ENCODE measurements around the gene PTPRE.
A peak's percentile ranks its signal among the peaks of the same experiment; 100 is the strongest.

PTPRE gene

DNA sequence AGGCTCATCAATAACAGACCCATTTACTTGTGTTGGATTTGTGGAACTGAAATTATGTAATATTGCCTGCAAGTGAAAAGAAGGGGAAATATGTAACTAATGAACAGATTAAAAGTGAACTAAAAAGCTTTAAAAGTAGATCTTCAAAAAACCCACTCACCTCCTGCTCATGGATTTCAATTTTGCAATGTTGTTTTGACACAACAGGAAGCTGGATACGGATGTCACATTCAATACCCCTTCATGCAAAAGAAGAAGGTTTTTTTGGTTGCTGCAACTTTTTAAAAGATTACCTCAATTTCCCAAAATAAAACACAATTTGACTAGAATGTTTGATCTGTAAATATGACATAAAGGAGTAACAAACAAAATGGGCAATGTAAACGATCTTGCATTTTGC, 216.0 kb downstream of the PTPRE start:
- H3K4me3 ChIP-seq (ENCODE audit: low read depth, low read length), result no peak overlapping the region
- TF ChIP-seq, protein P1, sequence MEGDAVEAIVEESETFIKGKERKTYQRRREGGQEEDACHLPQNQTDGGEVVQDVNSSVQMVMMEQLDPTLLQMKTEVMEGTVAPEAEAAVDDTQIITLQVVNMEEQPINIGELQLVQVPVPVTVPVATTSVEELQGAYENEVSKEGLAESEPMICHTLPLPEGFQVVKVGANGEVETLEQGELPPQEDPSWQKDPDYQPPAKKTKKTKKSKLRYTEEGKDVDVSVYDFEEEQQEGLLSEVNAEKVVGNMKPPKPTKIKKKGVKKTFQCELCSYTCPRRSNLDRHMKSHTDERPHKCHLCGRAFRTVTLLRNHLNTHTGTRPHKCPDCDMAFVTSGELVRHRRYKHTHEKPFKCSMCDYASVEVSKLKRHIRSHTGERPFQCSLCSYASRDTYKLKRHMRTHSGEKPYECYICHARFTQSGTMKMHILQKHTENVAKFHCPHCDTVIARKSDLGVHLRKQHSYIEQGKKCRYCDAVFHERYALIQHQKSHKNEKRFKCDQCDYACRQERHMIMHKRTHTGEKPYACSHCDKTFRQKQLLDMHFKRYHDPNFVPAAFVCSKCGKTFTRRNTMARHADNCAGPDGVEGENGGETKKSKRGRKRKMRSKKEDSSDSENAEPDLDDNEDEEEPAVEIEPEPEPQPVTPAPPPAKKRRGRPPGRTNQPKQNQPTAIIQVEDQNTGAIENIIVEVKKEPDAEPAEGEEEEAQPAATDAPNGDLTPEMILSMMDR (IDR thresholded peaks at IDR 0.05; ENCODE audit: low read depth, low read length, missing control alignments), result no peak
- no peak for DNase-seq (ENCODE audit: low read depth)

DNA sequence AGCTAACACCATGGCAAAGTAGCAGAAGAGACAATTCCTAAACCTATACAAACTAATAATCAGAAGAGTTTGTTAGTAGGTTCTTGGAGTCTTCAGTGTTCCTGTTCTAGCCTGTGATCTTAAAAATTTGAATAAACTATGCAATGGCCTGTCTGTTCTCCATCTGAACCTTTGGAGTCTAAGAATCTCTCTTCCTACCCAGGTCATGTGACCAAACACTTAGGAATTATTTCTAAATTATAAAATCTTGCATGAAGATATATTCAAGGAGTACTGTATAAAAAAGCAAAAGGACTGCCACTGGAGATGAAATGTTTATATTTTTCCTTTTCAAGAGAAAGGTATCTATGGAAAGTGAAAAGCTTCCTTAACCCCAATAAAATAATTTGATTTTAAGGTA, 216.9 kb downstream of the PTPRE start:
- H3K4me3 ChIP-seq (ENCODE audit: low read depth, low read length), result peak overlapping the region; percentile 99
- DNase-seq (ENCODE audit: low read depth), result no peak
- TF ChIP-seq, protein P1 (IDR thresholded peaks at IDR 0.05; ENCODE audit: low read depth, low read length, missing control alignments), result no peak

DNA sequence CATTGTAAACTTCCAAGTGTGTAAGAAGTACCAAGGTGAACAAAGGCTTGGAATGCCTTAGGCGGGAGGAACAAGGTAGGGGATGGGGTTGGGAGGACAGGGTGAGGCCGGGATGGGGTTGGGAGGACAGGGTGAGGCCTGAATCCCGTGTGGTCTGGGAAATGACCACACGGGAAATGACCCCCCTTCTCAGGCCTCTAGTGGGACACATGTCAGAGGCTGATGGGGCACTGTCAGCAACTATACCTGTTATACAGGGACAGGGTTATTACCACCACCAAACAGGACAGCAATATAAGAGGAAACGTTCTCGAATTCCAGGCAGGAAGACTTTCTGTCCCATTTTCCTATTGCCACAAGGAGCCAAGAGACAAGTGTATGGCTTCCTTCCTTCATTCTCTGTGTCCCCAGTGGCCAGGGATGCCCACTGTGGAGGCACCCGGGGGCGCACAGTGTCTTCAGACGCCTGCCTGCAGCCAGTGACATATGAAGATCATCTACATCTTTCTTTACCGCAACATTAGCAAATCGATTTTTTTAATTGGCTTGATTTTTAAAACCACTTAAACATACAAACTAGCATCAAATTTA, 218.0 kb downstream of the PTPRE start:
- TF ChIP-seq, protein P1 (IDR thresholded peaks at IDR 0.05; ENCODE audit: low read depth, low read length, missing control alignments), result no peak
- DNase-seq (ENCODE audit: low read depth), result no peak
- H3K4me3 ChIP-seq (ENCODE audit: low read depth, low read length), result peak overlapping the region; percentile 99

DNA sequence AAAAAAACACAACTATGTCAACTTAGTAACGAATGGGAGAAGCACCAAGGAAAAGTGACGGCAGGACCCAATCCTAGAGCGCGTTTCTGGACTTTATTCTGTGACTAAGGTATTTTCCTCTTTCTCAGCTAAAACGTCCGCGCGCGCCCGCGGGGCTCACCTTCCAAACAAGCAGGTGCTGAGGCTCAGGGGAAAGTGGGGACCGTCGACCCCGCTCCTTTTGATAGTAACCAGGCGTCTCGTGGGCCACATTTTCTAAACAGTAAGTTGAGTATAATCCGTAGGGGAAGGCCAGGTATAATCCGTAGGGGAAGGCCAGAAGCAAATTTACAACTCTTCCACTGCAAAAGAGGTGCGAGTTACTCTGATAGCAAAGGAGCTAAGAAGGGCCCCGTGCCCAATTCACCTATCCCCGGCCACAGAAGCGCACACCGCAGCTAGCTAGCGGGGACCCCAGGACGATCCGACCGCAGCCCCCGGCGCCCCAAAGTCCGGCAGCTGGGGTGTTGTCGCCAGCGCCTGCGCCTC, 218.6 kb downstream of the PTPRE start:
- no peak for DNase-seq (ENCODE audit: low read depth)
- H3K4me3 ChIP-seq (ENCODE audit: low read depth, low read length), result peak overlapping the region; percentile 99
- TF ChIP-seq, protein P1 (IDR thresholded peaks at IDR 0.05; ENCODE audit: low read depth, low read length, missing control alignments), result no peak

DNA sequence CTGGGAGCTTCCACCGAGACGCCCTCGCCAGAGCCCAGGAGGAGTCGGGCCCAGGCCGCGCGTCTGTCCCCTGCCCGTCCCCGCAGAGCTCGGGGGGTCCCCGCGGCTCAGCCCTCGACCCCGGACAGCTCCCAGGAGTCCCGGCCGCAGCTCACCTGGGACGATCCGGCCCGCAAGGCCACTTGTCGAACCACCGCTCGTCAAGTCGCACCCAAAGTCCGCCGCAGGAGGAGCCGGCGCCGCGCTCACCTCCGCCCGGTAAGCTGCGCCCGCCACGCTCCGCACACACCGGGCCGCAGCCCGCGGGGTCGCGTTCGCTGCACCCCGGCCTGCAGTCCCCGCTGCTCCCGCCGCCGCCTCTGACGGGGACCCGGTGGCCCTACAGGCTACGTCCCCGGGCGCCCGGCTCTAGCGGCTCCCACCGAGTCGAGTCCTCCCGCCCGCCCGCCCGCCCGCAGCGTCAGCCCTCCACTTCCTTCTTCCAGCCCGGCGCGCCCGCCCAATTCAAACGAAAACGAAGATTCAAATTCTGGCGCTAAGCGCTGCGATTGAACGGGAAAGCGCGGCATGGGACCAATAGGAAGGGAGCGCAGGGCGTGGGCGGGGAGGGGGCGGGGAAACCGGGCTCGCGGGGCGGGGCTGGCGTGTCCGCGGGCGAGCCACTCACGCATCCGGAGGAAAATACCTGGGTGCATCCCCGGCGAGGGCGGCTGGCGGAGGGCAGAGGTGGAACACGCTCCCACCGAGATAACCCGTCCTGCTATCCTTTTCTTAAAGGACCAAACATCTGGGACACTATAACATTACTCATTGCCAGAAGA, 219.3 kb downstream of the PTPRE start, which contains the start of gene MKI67:
MKI67 (minus strand) TSS at position 480 of the 821 bp plus-strand sequence. CDS start 756 bp downstream, outside the sequence.
- peak within 1 kb of the TSS; percentile 99 for H3K4me3 ChIP-seq (ENCODE audit: low read depth, low read length)
- TF ChIP-seq, protein P1 (IDR thresholded peaks at IDR 0.05; ENCODE audit: low read depth, low read length, missing control alignments), result no peak
- DNase-seq (ENCODE audit: low read depth), result peak; percentile 78

DNA sequence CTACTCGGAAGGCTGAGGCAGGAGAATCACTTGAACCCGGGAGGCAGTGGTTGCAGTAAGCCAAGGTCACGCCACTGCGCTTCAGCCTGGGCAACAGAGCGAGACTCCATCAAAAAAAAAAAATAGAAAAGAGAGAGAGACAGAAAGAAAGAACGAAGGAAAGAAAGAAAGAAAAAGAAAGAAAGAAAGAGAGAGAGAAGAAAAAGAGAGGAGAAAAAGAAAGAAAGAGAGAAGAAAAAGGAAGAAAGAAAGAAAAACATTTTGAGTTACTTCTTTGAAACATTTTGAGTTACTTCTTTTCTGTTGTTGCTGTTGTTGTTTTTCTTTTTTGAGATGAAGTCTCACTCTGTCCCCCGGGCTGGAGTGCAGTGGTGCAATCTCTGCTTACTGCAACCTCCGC, 221.7 kb downstream of the PTPRE start:
- TF ChIP-seq, protein P1 (IDR thresholded peaks at IDR 0.05; ENCODE audit: low read depth, low read length, missing control alignments), result no peak
- H3K4me3 ChIP-seq (ENCODE audit: low read depth, low read length), result no peak overlapping the region
- DNase-seq (ENCODE audit: low read depth), result no peak

Measured in GM12864 (cell line).